ENCODE data around the gene SLC6A3.

GRCh38 chr5:1363581-1363980, 81.7 kb downstream of the SLC6A3 start:
- no peak for TF ChIP-seq EZH2phosphoT487 (IDR thresholded peaks at IDR 0.05; ENCODE audit: borderline replicate concordance)
- no peak for TF ChIP-seq CTCF (conservative IDR thresholded peaks at IDR 0.05; ENCODE audit: low read length)
